ENCODE results near the gene LYRM9. TPM values are rescaled to one million over a fixed set of nuclear protein-coding genes. Genes with fewer than 3 reads are reported as not detected.

Gene LYRM9
- total and polyA plus RNA-seq, 12 donors: 18.7 to 116 (median 36.2) TPM

Other genes with a start within 250 kb of the LYRM9 start
- gene NOS2, start 92.8 kb downstream of the LYRM9 start, total RNA-seq: 1 to 10 TPM in 3 of 9 donors, under 1 TPM in 6; 0.17 to 3.3 (median 0.69) TPM
- 1 to 10 TPM in 1 of 3 donors, under 1 TPM in 2; 0.48 to 1.0 (median 0.54) TPM for gene NOS2, start 92.8 kb downstream of the LYRM9 start, polyA plus RNA-seq
- gene NLK, start 149.3 kb upstream of the LYRM9 start, total RNA-seq: 10 to 100 TPM; 34.7 to 86.1 (median 74.8) TPM
- 10 to 100 TPM; 35.7 to 55.5 (median 40.8) TPM for gene NLK, start 149.3 kb upstream of the LYRM9 start, polyA plus RNA-seq

Data from adrenal gland (tissue), 12 donors.